Activated CD8-positive, alpha-beta T cell treated with anti-CD3 and anti-CD28 coated beads for 36 hours (primary cell): Measurements from ENCODE around the gene TXNDC9. TPM values are rescaled to one million over a fixed set of nuclear protein-coding genes. Genes with fewer than 3 reads are reported as not detected.

ENCODE experiments used
- ATAC-seq: fragments of 200-7000 bp; cut with Tn5 transposase; one replicate; pipeline ENCODE4 v1.10.0; 2021; ENCODE audit warnings: mild to moderate bottlenecking, moderate library complexity
- CTCF ChIA-PET: fragments of 350-600 bp; sonication (Branson Sonifier 250); formaldehyde crosslinking; loops from one replicate; lab custom pipeline; 2021; ENCODE audit warnings: antibody characterized with exemption; lab: Charles Lee
- POLR2A ChIA-PET: fragments of 350-600 bp; sonication (Branson Sonifier 250); formaldehyde crosslinking; loops from one replicate; lab custom pipeline; 2021; ENCODE audit warnings: antibody characterized with exemption; lab: Charles Lee
- DNase-seq: peaks from one replicate; pipeline ENCODE4 v3.0.0-alpha.2; 2020
- H3K27ac Mint-ChIP-seq: one replicate; pipeline ENCODE4 v1.8.0; 2021; ENCODE audit warnings: mild to moderate bottlenecking, mixed read lengths
- H3K27me3 Mint-ChIP-seq: one replicate; pipeline ENCODE4 v1.8.0; 2021; ENCODE audit warnings: mixed read lengths
- H3K36me3 Mint-ChIP-seq: one replicate; pipeline ENCODE4 v1.8.0; 2021; ENCODE audit warnings: low read depth, mixed read lengths
- H3K4me1 Mint-ChIP-seq: one replicate; pipeline ENCODE4 v1.8.0; 2021; ENCODE audit warnings: low read depth, mixed read lengths
- H3K4me3 Mint-ChIP-seq: one replicate; pipeline ENCODE4 v1.8.0; 2021; ENCODE audit warnings: mild to moderate bottlenecking, moderate library complexity, mixed read lengths
- H3K9me3 Mint-ChIP-seq: one replicate; pipeline ENCODE4 v1.8.0; 2021; ENCODE audit warnings: mixed read lengths
- intact Hi-C: fragments of 100-400 bp; cut with micrococcal nuclease; formaldehyde crosslinking; loops from one replicate; pipeline ENCODE4 v1.10.0; 2022
- total RNA-seq, 2 experiments: library from RNA; stranded (reverse); gene quantifications; one replicate each; pipeline ENCODE4 v1.2.3, GENCODE V29; 2021
- TF ChIP-seq, protein P1 (sequence below): fragments of 200-600 bp; IDR thresholded peaks from one replicate; pipeline ENCODE4 v1.8.0; 2022; ENCODE audit warnings: antibody characterized with exemption, mild to moderate bottlenecking

The TXNDC9 gene, protein sequence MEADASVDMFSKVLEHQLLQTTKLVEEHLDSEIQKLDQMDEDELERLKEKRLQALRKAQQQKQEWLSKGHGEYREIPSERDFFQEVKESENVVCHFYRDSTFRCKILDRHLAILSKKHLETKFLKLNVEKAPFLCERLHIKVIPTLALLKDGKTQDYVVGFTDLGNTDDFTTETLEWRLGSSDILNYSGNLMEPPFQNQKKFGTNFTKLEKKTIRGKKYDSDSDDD
- 10 to 100 TPM; 23.0 to 27.0 TPM for total RNA-seq

DNA sequence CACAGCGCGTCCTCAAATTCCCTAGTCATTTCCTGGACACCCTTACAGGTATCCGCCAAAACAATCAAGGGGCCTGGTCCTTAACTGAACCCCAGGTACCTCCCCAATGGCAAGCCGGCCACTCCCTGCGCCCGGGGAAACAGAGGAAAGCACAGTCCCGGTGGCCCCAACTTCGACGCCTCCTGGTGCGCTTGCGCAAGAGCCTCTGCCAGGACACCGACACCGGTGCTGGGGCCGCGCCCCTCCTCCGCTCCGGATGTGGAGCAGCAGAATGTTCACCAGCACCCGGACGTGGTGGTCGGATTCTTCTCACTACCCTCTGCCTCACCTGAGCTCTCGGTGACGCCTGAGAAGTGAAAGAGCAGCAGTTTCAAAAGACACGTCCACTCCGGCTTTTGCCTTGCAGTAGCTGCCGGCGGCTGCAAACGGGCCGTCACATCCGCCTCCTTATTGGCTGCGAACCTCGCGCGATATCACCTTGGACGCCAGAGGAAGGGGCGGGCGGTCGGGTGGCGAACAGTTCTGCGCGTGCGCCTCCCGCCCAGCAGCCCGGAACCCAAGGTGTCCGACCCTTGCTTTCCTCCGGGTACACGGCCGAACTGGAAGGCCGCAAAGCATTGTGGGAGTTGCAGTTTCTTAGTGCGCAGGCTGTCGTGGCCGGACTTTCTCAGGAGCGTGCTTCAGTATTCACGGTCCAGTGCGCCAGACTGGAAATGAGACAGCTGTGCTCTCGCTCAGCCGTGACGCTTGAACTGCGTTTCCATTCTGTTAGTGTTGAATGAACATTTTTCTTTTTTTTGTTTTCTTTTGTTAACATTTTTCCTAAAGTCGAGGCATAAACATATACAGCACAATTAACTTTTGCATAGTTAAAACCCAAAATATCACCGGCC, at the start of gene TXNDC9:
Gene TXNDC9 (minus strand): TSS at position 423 of the 893 bp plus-strand sequence. CDS start 3,123 bp downstream, outside the sequence.
- intact Hi-C loops = loop anchor here (2.0 to 10.0 kb wide), 2 partner anchors 155 to 181 kb away; partner anchors contain the start of genes LIPT1, REV1 and TSGA10
- ChIA-PET POLR2A (interaction anchor here (0.7 to 2.6 kb wide), 16 partner anchors 10 to 606 kb away, joined by 3 to 14 read pairs (median 4); partner anchors contain the start of genes C2orf15 and MITD1), CTCF (interaction anchor here (0.7 to 1.9 kb wide), 4 partner anchors 13 to 181 kb away, joined by 4 to 7 read pairs (median 6); partner anchors contain the start of genes LIPT1, REV1 and TSGA10)
- TF ChIP-seq, protein P1, sequence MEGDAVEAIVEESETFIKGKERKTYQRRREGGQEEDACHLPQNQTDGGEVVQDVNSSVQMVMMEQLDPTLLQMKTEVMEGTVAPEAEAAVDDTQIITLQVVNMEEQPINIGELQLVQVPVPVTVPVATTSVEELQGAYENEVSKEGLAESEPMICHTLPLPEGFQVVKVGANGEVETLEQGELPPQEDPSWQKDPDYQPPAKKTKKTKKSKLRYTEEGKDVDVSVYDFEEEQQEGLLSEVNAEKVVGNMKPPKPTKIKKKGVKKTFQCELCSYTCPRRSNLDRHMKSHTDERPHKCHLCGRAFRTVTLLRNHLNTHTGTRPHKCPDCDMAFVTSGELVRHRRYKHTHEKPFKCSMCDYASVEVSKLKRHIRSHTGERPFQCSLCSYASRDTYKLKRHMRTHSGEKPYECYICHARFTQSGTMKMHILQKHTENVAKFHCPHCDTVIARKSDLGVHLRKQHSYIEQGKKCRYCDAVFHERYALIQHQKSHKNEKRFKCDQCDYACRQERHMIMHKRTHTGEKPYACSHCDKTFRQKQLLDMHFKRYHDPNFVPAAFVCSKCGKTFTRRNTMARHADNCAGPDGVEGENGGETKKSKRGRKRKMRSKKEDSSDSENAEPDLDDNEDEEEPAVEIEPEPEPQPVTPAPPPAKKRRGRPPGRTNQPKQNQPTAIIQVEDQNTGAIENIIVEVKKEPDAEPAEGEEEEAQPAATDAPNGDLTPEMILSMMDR = no peak
- Mint-ChIP-seq H3K27me3 (no peaks in the 10 kb centered on the region), H3K27ac (no peak within 1 kb of the TSS), H3K9me3 (no peaks in the 10 kb centered on the region), H3K36me3 (peaks cover 14% of the 10 kb centered on the region), H3K4me1 (peaks cover 33% of the 10 kb centered on the region), H3K4me3 (no peak within 1 kb of the TSS)
- peak; percentile 85 for ATAC-seq
- peak; percentile 99 for DNase-seq

DNA sequence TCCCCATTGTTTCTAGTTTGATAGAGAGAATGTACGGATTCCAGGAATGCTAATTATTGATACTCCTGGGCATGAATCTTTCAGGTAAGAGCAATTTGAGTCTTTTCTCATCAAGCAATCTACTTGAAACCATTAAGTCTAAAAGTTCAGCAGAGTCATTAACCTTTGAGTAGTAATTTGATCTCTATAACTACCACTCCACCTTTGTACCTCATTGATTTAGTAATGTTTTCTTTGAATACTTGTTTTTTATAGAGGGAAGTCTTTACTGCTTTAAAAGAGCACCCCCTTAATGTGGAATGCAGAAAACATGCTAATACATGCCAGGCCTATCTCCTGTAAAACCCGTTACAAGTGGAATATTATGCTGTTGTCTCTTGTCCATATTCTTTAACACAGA, 46.0 kb upstream of the TXNDC9 start:
- no peaks in the 10 kb centered on the region for H3K27me3 Mint-ChIP-seq
- DNase-seq (no peak), ATAC-seq (no peak)
- TF ChIP-seq, protein P1 = no peak
- no peak overlapping the region for H3K27ac Mint-ChIP-seq
- H3K4me3 Mint-ChIP-seq = no peak overlapping the region
- intact Hi-C loops = no loop called here
- peaks cover 29% of the 10 kb centered on the region for H3K4me1 Mint-ChIP-seq
- peaks cover 49% of the 10 kb centered on the region for H3K36me3 Mint-ChIP-seq
- CTCF ChIA-PET = no interaction called here
- POLR2A ChIA-PET = interaction anchor here (0.8 kb wide), 1 partner anchor 14 kb away, joined by 3 read pairs; no protein-coding TSS in a partner anchor
- H3K9me3 Mint-ChIP-seq = no peaks in the 10 kb centered on the region

DNA sequence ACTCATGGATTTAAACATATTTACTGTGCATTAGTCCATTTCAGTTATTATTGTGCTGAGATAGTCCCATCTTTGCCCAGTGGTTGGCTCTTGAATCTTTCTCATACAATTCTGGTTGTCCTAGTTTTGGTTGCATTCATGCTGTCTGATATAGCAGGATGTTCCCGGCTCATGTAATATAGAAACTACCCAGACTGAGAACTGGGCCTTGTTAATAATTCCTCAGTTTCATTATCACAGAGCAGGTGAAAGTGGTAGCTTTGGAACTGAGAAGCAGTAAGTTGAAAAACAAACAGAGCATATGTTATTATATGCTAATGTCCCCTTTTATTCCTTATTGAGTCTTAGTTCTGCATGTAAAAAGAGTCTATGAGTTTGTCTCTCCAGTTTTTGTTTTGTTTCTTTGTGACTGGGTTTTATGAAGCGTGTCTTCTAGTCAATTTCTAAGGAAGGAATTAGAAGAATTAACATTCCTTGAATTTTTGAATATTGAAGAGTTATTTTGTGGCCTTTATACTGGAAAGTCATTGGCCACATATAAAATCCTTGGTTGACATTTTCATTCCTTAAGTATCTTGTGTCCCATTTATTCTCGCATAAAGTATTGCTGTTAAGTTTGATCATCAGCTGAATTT, 44.4 kb upstream of the TXNDC9 start:
- TF ChIP-seq, protein P1 = no peak
- Mint-ChIP-seq H3K27me3 (no peaks in the 10 kb centered on the region), H3K4me1 (peaks cover 34% of the 10 kb centered on the region), H3K9me3 (no peaks in the 10 kb centered on the region), H3K27ac (peak overlapping the region; percentile 28), H3K36me3 (peaks cover 54% of the 10 kb centered on the region), H3K4me3 (no peak overlapping the region)
- ATAC-seq (no peak), DNase-seq (no peak)
- intact Hi-C loops = no loop called here
- ChIA-PET POLR2A (no interaction called here), CTCF (no interaction called here)

DNA sequence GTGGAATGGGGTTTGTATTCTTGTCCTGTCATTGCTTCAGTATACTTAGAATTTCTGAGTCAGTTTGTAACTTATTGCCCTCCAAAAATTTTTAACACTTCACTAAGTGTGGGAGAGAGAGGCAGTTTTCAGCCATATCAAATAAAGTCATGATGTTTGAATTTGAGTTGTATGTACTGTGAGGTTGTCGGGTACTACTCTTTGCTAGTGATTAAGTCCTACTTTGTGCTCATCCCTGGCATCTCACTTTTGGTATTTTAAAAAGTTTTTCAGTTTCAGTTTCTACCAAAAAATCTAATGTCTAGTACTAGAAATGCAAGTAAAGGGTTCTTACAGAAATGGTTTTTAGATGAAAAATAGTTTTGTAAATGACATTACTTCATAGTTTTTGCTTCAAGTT, 41.7 kb upstream of the TXNDC9 start:
- H3K9me3 Mint-ChIP-seq = peaks cover 5% of the 10 kb centered on the region
- no peaks in the 10 kb centered on the region for H3K27me3 Mint-ChIP-seq
- DNase-seq = no peak
- H3K4me3 Mint-ChIP-seq = no peak overlapping the region
- H3K27ac Mint-ChIP-seq = peak overlapping the region; percentile 80
- POLR2A ChIA-PET = no interaction called here
- peaks cover 65% of the 10 kb centered on the region for H3K36me3 Mint-ChIP-seq
- peaks cover 34% of the 10 kb centered on the region for H3K4me1 Mint-ChIP-seq
- peak; percentile 64 for ATAC-seq
- TF ChIP-seq, protein P1 = no peak
- intact Hi-C loops = no loop called here
- CTCF ChIA-PET = no interaction called here
